Measurements from ENCODE around the gene DNAJB13. TPM values are rescaled to one million over a fixed set of nuclear protein-coding genes. Genes with fewer than 3 reads are reported as not detected.

Gene DNAJB13
- total RNA-seq, 1 donor from 2014 or later, result 1.2 TPM

- H3K27ac Mint-ChIP-seq (ENCODE audit: unreplicated experiment), result no peak overlapping the region
- DNase-seq (ENCODE audit: low read depth), result no peak
- peaks cover 2% of the 10 kb centered on the region for H3K36me3 ChIP-seq (ENCODE audit: insufficient read depth, low read length)
These were observed 24.6 kb downstream of the DNAJB13 start for GRCh38 chr11:73975479-73975757.

DNA sequence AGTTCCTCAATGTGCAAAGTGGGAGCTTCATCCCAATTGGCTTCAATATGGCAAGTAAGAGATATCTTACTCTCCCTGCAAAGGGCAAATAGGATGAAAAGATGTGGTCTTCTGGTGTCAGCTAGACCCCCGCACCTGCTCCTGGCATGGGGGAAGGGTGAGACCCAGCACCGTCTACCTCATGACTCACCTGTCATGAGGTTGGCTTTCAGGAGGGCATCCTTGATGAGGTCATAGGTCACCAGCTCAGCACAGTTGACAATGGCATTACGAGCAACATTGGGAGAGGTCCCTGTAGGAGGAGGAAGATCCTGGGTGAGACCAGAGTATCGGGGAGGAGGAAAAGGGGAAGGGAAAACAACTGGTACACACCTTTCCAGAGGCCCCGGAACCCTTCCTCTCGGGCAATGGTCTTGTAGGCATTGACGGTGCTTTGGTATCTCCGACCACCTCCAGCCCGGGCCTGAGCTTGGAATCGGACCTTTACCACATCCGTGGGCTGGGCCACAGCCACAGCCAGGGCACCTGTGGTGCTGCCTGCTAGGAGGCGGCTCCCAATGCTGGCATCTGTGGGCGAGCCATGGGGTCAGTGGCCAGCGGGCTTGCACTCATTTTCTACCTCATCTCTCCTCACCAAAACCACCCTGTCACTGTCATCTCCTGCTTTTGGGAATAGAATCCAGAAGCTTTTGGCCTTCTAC lies 25.8 kb downstream of the DNAJB13 start:
- H3K27ac ChIP-seq (ENCODE audit: low read depth, low read length), result no peak overlapping the region
- H3K4me1 Mint-ChIP-seq (ENCODE audit: low read depth, unreplicated experiment), result peaks cover 28% of the 10 kb centered on the region
- H4K20me1 ChIP-seq (ENCODE audit: insufficient read depth, low read length), result peaks cover 2% of the 10 kb centered on the region
- H2AFZ ChIP-seq (ENCODE audit: low read depth, low read length), result no peak overlapping the region
- no peaks in the 10 kb centered on the region for H3K27me3 ChIP-seq (ENCODE audit: insufficient read depth, low read length)
- peaks cover 39% of the 10 kb centered on the region for H3K36me3 Mint-ChIP-seq (ENCODE audit: low read depth, unreplicated experiment)
- H3K79me2 ChIP-seq (ENCODE audit: insufficient read depth, low read length), result no peaks in the 10 kb centered on the region
- peaks cover 2% of the 10 kb centered on the region for H3K36me3 ChIP-seq (ENCODE audit: insufficient read depth, low read length)
- no peaks in the 10 kb centered on the region for H3K4me1 ChIP-seq (ENCODE audit: insufficient read depth, low read length)
- no peaks in the 10 kb centered on the region for H3K9me3 ChIP-seq (ENCODE audit: insufficient read depth, low read depth, low read length)
- no peak overlapping the region for H3K27ac Mint-ChIP-seq (ENCODE audit: unreplicated experiment)
- H3K9ac ChIP-seq (ENCODE audit: low read length), result no peak overlapping the region
- TF ChIP-seq EZH2 (IDR thresholded peaks at IDR 0.05; ENCODE audit: insufficient read depth, low read length) (no peak), CTCF (IDR thresholded peaks at IDR 0.05; ENCODE audit: insufficient read depth, low read depth, low read length) (no peak)
- H3K27me3 Mint-ChIP-seq (ENCODE audit: low read depth, unreplicated experiment), result no peaks in the 10 kb centered on the region
- no peaks in the 10 kb centered on the region for H3K9me3 Mint-ChIP-seq (ENCODE audit: unreplicated experiment)
- no peak for FAIRE-seq
- no peak for DNase-seq (ENCODE audit: low read depth)
- H3K4me2 ChIP-seq (ENCODE audit: low read length), result no peak overlapping the region
- H3K4me3 Mint-ChIP-seq (ENCODE audit: unreplicated experiment), result no peak overlapping the region
- no peak overlapping the region for H3K4me3 ChIP-seq (ENCODE audit: insufficient read depth, low read depth, low read length)

More at GRCh38 chr11:73975479-73975757, 24.6 kb downstream of the DNAJB13 start:
- Mint-ChIP-seq H3K27me3 (ENCODE audit: low read depth, unreplicated experiment) (no peaks in the 10 kb centered on the region), H3K4me3 (ENCODE audit: unreplicated experiment) (no peak overlapping the region), H3K4me1 (ENCODE audit: low read depth, unreplicated experiment) (peaks cover 18% of the 10 kb centered on the region), H3K9me3 (ENCODE audit: unreplicated experiment) (no peaks in the 10 kb centered on the region), H3K36me3 (ENCODE audit: low read depth, unreplicated experiment) (peaks cover 40% of the 10 kb centered on the region)
- Histone ChIP-seq H3K9me3 (ENCODE audit: insufficient read depth, low read depth, low read length) (no peaks in the 10 kb centered on the region), H3K4me3 (ENCODE audit: insufficient read depth, low read depth, low read length) (no peak overlapping the region), H4K20me1 (ENCODE audit: insufficient read depth, low read length) (no peaks in the 10 kb centered on the region), H3K9ac (ENCODE audit: low read length) (no peak overlapping the region), H3K4me2 (ENCODE audit: low read length) (no peak overlapping the region), H3K79me2 (ENCODE audit: insufficient read depth, low read length) (no peaks in the 10 kb centered on the region), H3K4me1 (ENCODE audit: insufficient read depth, low read length) (no peaks in the 10 kb centered on the region), H2AFZ (ENCODE audit: low read depth, low read length) (no peak overlapping the region), H3K27ac (ENCODE audit: low read depth, low read length) (no peak overlapping the region), H3K27me3 (ENCODE audit: insufficient read depth, low read length) (no peaks in the 10 kb centered on the region)
- TF ChIP-seq CTCF (IDR thresholded peaks at IDR 0.05; ENCODE audit: insufficient read depth, low read depth, low read length), result no peak
- TF ChIP-seq EZH2 (IDR thresholded peaks at IDR 0.05; ENCODE audit: insufficient read depth, low read length), result no peak
- FAIRE-seq, result no peak

- peaks cover 2% of the 10 kb centered on the region for H3K36me3 ChIP-seq (ENCODE audit: insufficient read depth, low read length)
- no peaks in the 10 kb centered on the region for H3K9me3 Mint-ChIP-seq (ENCODE audit: unreplicated experiment)
- H3K27ac ChIP-seq (ENCODE audit: low read depth, low read length), result no peak overlapping the region
- peaks cover 31% of the 10 kb centered on the region for H3K4me1 Mint-ChIP-seq (ENCODE audit: low read depth, unreplicated experiment)
- no peak for DNase-seq (ENCODE audit: low read depth)
- no peak for FAIRE-seq
- H3K79me2 ChIP-seq (ENCODE audit: insufficient read depth, low read length), result no peaks in the 10 kb centered on the region
- no peak overlapping the region for H2AFZ ChIP-seq (ENCODE audit: low read depth, low read length)
- TF ChIP-seq EZH2 (IDR thresholded peaks at IDR 0.05; ENCODE audit: insufficient read depth, low read length) (no peak), CTCF (IDR thresholded peaks at IDR 0.05; ENCODE audit: insufficient read depth, low read depth, low read length) (no peak)
- H3K4me1 ChIP-seq (ENCODE audit: insufficient read depth, low read length), result peaks cover 5% of the 10 kb centered on the region
- peaks cover 4% of the 10 kb centered on the region for H4K20me1 ChIP-seq (ENCODE audit: insufficient read depth, low read length)
- H3K4me3 Mint-ChIP-seq (ENCODE audit: unreplicated experiment), result no peak overlapping the region
- no peak overlapping the region for H3K4me2 ChIP-seq (ENCODE audit: low read length)
- no peak overlapping the region for H3K4me3 ChIP-seq (ENCODE audit: insufficient read depth, low read depth, low read length)
- H3K9ac ChIP-seq (ENCODE audit: low read length), result no peak overlapping the region
- no peak overlapping the region for H3K27ac Mint-ChIP-seq (ENCODE audit: unreplicated experiment)
- H3K27me3 ChIP-seq (ENCODE audit: insufficient read depth, low read length), result no peaks in the 10 kb centered on the region
- H3K27me3 Mint-ChIP-seq (ENCODE audit: low read depth, unreplicated experiment), result no peaks in the 10 kb centered on the region
- H3K9me3 ChIP-seq (ENCODE audit: insufficient read depth, low read depth, low read length), result no peaks in the 10 kb centered on the region
- peaks cover 40% of the 10 kb centered on the region for H3K36me3 Mint-ChIP-seq (ENCODE audit: low read depth, unreplicated experiment)
These were observed 27.2 kb downstream of the DNAJB13 start for GRCh38 chr11:73977856-73978519.
